Dendritic cell treated with granulocyte-macrophage colony-stimulating factor and Interleukin-4, amounts not matched to agents 40 ng/mL and 50 ng/mL, for 4 days (primary cell): Measurements from ENCODE around the gene SLC26A1.

Source experiments
- H3K27ac Mint-ChIP-seq: one replicate; pipeline ENCODE4 v1.8.0; 2022; ENCODE audit warnings: mild to moderate bottlenecking, mixed read lengths
- H3K27me3 Mint-ChIP-seq: one replicate; pipeline ENCODE4 v1.8.0; 2022; ENCODE audit warnings: mild to moderate bottlenecking, mixed read lengths
- H3K36me3 Mint-ChIP-seq: one replicate; pipeline ENCODE4 v1.8.0; 2022; ENCODE audit warnings: low read depth, mixed read lengths
- H3K4me1 Mint-ChIP-seq: one replicate; pipeline ENCODE4 v1.8.0; 2022; ENCODE audit warnings: low read depth, mixed read lengths
- H3K4me3 Mint-ChIP-seq: one replicate; pipeline ENCODE4 v1.8.0; 2022; ENCODE audit warnings: mild to moderate bottlenecking, moderate library complexity, mixed read lengths
- H3K9me3 Mint-ChIP-seq: one replicate; pipeline ENCODE4 v1.8.0; 2022; ENCODE audit warnings: mixed read lengths
- intact Hi-C: fragments of 100-400 bp; cut with micrococcal nuclease; formaldehyde crosslinking; loops from one replicate; pipeline ENCODE4 v1.15.0; 2022

Gene SLC26A1

GRCh38 chr4:992297-993110 lies 700 bp downstream of the SLC26A1 start:
- peaks cover 21% of the 10 kb centered on the region for H3K27me3 Mint-ChIP-seq
- H3K36me3 Mint-ChIP-seq, result peaks cover 45% of the 10 kb centered on the region
- no peak overlapping the region for H3K27ac Mint-ChIP-seq
- H3K4me1 Mint-ChIP-seq, result peaks cover 23% of the 10 kb centered on the region
- intact Hi-C loops, result no loop called here
- H3K9me3 Mint-ChIP-seq, result no peaks in the 10 kb centered on the region
- H3K4me3 Mint-ChIP-seq, result no peak overlapping the region

GRCh38 chr4:991451-992296 lies 1.5 kb downstream of the SLC26A1 start:
- intact Hi-C loops, result no loop called here
- peaks cover 45% of the 10 kb centered on the region for H3K36me3 Mint-ChIP-seq
- peaks cover 21% of the 10 kb centered on the region for H3K4me1 Mint-ChIP-seq
- H3K9me3 Mint-ChIP-seq, result no peaks in the 10 kb centered on the region
- H3K4me3 Mint-ChIP-seq, result no peak overlapping the region
- H3K27ac Mint-ChIP-seq, result no peak overlapping the region
- H3K27me3 Mint-ChIP-seq, result peaks cover 16% of the 10 kb centered on the region

- H3K9me3 Mint-ChIP-seq, result no peaks in the 10 kb centered on the region
- intact Hi-C loops, result no loop called here
- H3K27me3 Mint-ChIP-seq, result peaks cover 8% of the 10 kb centered on the region
- H3K4me3 Mint-ChIP-seq, result no peak overlapping the region
- no peak overlapping the region for H3K27ac Mint-ChIP-seq
- peaks cover 26% of the 10 kb centered on the region for H3K4me1 Mint-ChIP-seq
- peaks cover 45% of the 10 kb centered on the region for H3K36me3 Mint-ChIP-seq
These were observed 2.3 kb downstream of the SLC26A1 start for GRCh38 chr4:990746-991367.

GRCh38 chr4:989722-990471 lies 3.3 kb downstream of the SLC26A1 start:
- no peak overlapping the region for H3K27ac Mint-ChIP-seq
- H3K36me3 Mint-ChIP-seq, result peaks cover 45% of the 10 kb centered on the region
- no peaks in the 10 kb centered on the region for H3K9me3 Mint-ChIP-seq
- no peak overlapping the region for H3K4me3 Mint-ChIP-seq
- no peaks in the 10 kb centered on the region for H3K27me3 Mint-ChIP-seq
- intact Hi-C loops, result loop anchor here (5.0 kb wide), 1 partner anchor 58 kb away; the partner anchor contains the start of genes GAK and TMEM175
- peaks cover 35% of the 10 kb centered on the region for H3K4me1 Mint-ChIP-seq

- Mint-ChIP-seq H3K4me1 (peaks cover 36% of the 10 kb centered on the region), H3K27ac (no peak overlapping the region), H3K27me3 (no peaks in the 10 kb centered on the region), H3K36me3 (peaks cover 45% of the 10 kb centered on the region), H3K4me3 (no peak overlapping the region), H3K9me3 (no peaks in the 10 kb centered on the region)
- intact Hi-C loops, result loop anchor here (5.0 kb wide), 1 partner anchor 57 kb away; the partner anchor contains the start of genes GAK and TMEM175
These were observed 4.2 kb downstream of the SLC26A1 start for GRCh38 chr4:988726-989721.

- Mint-ChIP-seq H3K36me3 (peaks cover 45% of the 10 kb centered on the region), H3K27me3 (no peaks in the 10 kb centered on the region), H3K4me3 (peak overlapping the region; percentile 82), H3K27ac (peak overlapping the region; percentile 83), H3K4me1 (peaks cover 36% of the 10 kb centered on the region), H3K9me3 (no peaks in the 10 kb centered on the region)
- intact Hi-C loops, result loop anchor here (5.0 kb wide), 1 partner anchor 56 kb away; the partner anchor contains the start of genes GAK and TMEM175
These were observed 5.3 kb downstream of the SLC26A1 start for GRCh38 chr4:987624-988513.

GRCh38 chr4:986879-987623 lies 6.2 kb downstream of the SLC26A1 start, which contains the start of gene IDUA:
Gene IDUA (plus strand): TSS chr4:987044. CDS start chr4:987085, 41 bp downstream.
- peak within 1 kb of the TSS; percentile 82 for H3K4me3 Mint-ChIP-seq
- intact Hi-C loops, result loop anchor here (1.0 to 5.0 kb wide), 2 partner anchors 14 to 55 kb away; partner anchors contain the start of genes DGKQ, GAK and TMEM175
- peak within 1 kb of the TSS; percentile 83 for H3K27ac Mint-ChIP-seq
- peaks cover 37% of the 10 kb centered on the region for H3K36me3 Mint-ChIP-seq
- H3K9me3 Mint-ChIP-seq, result no peaks in the 10 kb centered on the region
- peaks cover 1% of the 10 kb centered on the region for H3K27me3 Mint-ChIP-seq
- H3K4me1 Mint-ChIP-seq, result peaks cover 36% of the 10 kb centered on the region

- peaks cover 4% of the 10 kb centered on the region for H3K27me3 Mint-ChIP-seq
- peaks cover 31% of the 10 kb centered on the region for H3K36me3 Mint-ChIP-seq
- intact Hi-C loops, result loop anchor here (1.0 to 5.0 kb wide), 2 partner anchors 13 to 54 kb away; partner anchors contain the start of genes DGKQ, GAK and TMEM175
- no peaks in the 10 kb centered on the region for H3K9me3 Mint-ChIP-seq
- peak overlapping the region; percentile 83 for H3K27ac Mint-ChIP-seq
- H3K4me3 Mint-ChIP-seq, result peak overlapping the region; percentile 82
- H3K4me1 Mint-ChIP-seq, result peaks cover 36% of the 10 kb centered on the region
These were observed 6.8 kb downstream of the SLC26A1 start for GRCh38 chr4:986428-986878.

GRCh38 chr4:985123-985830 lies 7.9 kb downstream of the SLC26A1 start:
- Mint-ChIP-seq H3K27ac (no peak overlapping the region), H3K4me1 (peaks cover 40% of the 10 kb centered on the region), H3K27me3 (peaks cover 4% of the 10 kb centered on the region), H3K36me3 (peaks cover 19% of the 10 kb centered on the region), H3K4me3 (peak overlapping the region; percentile 49), H3K9me3 (no peaks in the 10 kb centered on the region)
- intact Hi-C loops, result loop anchor here (5.0 kb wide), 1 partner anchor 53 kb away; the partner anchor contains the start of genes GAK and TMEM175

GRCh38 chr4:984336-985054 lies 8.7 kb downstream of the SLC26A1 start:
- peaks cover 4% of the 10 kb centered on the region for H3K27me3 Mint-ChIP-seq
- peaks cover 11% of the 10 kb centered on the region for H3K36me3 Mint-ChIP-seq
- no peak overlapping the region for H3K27ac Mint-ChIP-seq
- H3K4me3 Mint-ChIP-seq, result peak overlapping the region; percentile 49
- H3K9me3 Mint-ChIP-seq, result no peaks in the 10 kb centered on the region
- peaks cover 48% of the 10 kb centered on the region for H3K4me1 Mint-ChIP-seq
- intact Hi-C loops, result loop anchor here (5.0 kb wide), 1 partner anchor 52 kb away; the partner anchor contains the start of genes GAK and TMEM175
